Mesothelial cell of epicardium (in vitro differentiated cells): ENCODE measurements around the gene TSPOAP1. TPM values are rescaled to one million over a fixed set of nuclear protein-coding genes. Genes with fewer than 3 reads are reported as not detected.

Experiments used
- DNase-seq, 2 experiments: peaks; one replicate each; pipeline ENCODE4 v3.0.0; 2021; ENCODE audit warnings: low spot score in 2 of 2; ENCODE audit not compliant: unreplicated experiment in 2 of 2
- H3K27ac Mint-ChIP-seq: 2 replicates; pipeline ENCODE4 v1.8.0; 2021; ENCODE audit warnings: mixed read lengths
- H3K27me3 Mint-ChIP-seq: 2 replicates; pipeline ENCODE4 v1.8.0; 2021; ENCODE audit warnings: low read depth, mixed read lengths
- H3K36me3 Mint-ChIP-seq: 2 replicates; pipeline ENCODE4 v1.8.0; 2021; ENCODE audit warnings: mixed read lengths
- H3K4me1 Mint-ChIP-seq: 2 replicates; pipeline ENCODE4 v1.8.0; 2021; ENCODE audit warnings: mixed read lengths
- H3K4me3 Mint-ChIP-seq: 2 replicates; pipeline ENCODE4 v1.8.0; 2021; ENCODE audit warnings: mild to moderate bottlenecking, moderate library complexity, mixed read lengths
- H3K9me3 Mint-ChIP-seq: 2 replicates; pipeline ENCODE4 v1.8.0; 2021; ENCODE audit warnings: mixed read lengths
- total RNA-seq: library from RNA; stranded (reverse); gene quantifications from 3 replicates; pipeline ENCODE4 v1.2.1, GENCODE V29; 2021
- TF ChIP-seq, protein P1 (sequence below): fragments of 200-600 bp; sonication (generic); IDR thresholded peaks from one replicate; pipeline ENCODE4 v1.5.0; 2021; ENCODE audit warnings: antibody characterized with exemption; ENCODE audit not compliant: unreplicated experiment

The TSPOAP1 gene
- total RNA-seq, 1 donor from 2014 or later: 87.2 TPM

DNA sequence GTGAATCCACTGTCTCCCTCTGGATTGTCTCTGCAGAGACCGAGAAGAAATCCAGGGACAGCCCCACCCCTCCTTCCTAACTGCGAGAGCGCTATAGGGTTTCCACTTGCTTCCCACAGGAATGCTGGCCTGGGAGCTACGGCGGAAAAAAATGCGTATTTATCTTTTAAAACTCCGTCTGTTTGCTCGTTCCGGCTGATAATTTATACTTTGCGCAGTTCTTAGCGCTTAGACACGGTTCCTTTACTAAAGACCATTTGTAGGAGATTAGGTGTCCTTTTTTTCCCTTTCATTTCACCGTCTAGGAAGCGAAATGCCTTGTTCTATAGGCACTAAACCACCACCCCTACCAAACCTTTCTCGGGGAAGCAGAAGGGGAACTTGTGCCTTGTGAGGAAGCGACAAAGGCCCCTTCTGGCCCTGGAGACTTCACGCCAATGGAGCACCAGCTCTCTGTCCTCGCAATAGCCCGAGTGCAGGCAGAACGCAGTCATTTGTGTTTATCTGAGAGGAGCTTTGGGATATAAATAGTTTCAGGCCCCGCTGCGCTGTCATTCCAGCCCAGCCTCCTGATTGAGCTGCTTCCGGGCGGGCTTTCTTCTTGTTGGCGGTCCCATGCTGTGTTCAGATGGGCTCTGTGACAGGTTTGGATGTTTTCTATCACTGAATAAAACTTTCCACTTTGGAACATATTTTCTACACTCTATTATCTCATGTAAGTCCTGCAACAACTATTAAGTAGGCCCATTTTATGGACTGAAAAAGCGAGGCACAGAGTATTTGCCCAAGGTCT lies 24.2 kb upstream of the TSPOAP1 start:
- no peaks in the 10 kb centered on the region for H3K9me3 Mint-ChIP-seq
- no peak for DNase-seq
- peak overlapping the region; percentile 100 for H3K4me3 Mint-ChIP-seq
- peaks cover 20% of the 10 kb centered on the region for H3K4me1 Mint-ChIP-seq
- H3K27me3 Mint-ChIP-seq: no peaks in the 10 kb centered on the region
- peak overlapping the region; percentile 98 for H3K27ac Mint-ChIP-seq
- TF ChIP-seq, protein P1, sequence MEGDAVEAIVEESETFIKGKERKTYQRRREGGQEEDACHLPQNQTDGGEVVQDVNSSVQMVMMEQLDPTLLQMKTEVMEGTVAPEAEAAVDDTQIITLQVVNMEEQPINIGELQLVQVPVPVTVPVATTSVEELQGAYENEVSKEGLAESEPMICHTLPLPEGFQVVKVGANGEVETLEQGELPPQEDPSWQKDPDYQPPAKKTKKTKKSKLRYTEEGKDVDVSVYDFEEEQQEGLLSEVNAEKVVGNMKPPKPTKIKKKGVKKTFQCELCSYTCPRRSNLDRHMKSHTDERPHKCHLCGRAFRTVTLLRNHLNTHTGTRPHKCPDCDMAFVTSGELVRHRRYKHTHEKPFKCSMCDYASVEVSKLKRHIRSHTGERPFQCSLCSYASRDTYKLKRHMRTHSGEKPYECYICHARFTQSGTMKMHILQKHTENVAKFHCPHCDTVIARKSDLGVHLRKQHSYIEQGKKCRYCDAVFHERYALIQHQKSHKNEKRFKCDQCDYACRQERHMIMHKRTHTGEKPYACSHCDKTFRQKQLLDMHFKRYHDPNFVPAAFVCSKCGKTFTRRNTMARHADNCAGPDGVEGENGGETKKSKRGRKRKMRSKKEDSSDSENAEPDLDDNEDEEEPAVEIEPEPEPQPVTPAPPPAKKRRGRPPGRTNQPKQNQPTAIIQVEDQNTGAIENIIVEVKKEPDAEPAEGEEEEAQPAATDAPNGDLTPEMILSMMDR: no peak
- peaks cover 28% of the 10 kb centered on the region for H3K36me3 Mint-ChIP-seq

DNA sequence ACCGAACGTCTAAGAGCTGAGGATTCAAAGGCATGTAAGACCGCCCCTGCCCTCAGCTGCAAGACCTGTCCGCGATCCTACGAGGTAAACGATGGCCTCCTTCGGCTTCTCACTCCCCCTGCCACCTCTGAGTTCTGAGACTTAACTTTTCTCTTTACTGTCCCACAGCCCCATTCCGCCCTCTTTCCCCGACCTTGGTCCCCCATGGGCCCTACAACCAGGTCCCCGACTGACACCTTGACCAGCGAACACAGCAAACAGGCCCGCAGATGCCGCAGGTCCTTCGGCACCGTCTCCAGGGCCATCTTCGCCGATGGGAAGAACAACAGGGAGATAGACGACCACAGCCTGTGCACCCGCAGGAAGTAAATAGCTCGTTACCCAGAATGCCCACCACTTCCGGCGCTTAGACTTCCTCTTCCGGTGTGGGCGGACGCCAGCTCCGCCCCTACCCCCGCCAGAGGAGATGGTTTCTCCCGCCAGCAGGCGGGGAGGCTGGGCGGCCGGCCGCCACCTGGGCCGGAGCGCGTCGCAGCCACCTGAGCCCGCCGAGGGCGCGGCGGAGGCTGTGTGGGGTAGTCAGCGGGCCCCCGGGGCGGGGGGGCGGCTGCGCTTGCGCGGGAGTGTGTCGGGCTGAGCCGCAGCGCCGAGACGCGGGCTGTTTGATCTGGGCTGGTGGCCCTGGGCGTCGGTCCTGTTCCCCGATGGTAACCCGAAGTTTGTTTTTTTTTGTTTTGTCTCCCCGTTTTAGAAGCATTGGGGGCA lies 23.4 kb upstream of the TSPOAP1 start, which contains the start of gene SUPT4H1:
Gene SUPT4H1 (minus strand): TSS at position 371 of the 765 bp plus-strand sequence. CDS start 66 bp downstream, at position 305.
- DNase-seq: peak; percentile 85 to 90
- TF ChIP-seq, protein P1: no peak
- peak within 1 kb of the TSS; percentile 98 for H3K27ac Mint-ChIP-seq

GRCh38 chr17:58351182-58351581 lies 22.6 kb upstream of the TSPOAP1 start:
- Mint-ChIP-seq H3K36me3 (peaks cover 32% of the 10 kb centered on the region), H3K9me3 (no peaks in the 10 kb centered on the region), H3K27ac (peak overlapping the region; percentile 98), H3K4me1 (peaks cover 20% of the 10 kb centered on the region), H3K27me3 (no peaks in the 10 kb centered on the region), H3K4me3 (peak overlapping the region; percentile 100)
- TF ChIP-seq, protein P1: no peak
- no peak for DNase-seq

More for the DNA sequence above, 23.4 kb upstream of the TSPOAP1 start, which contains the start of gene SUPT4H1:
- no peaks in the 10 kb centered on the region for H3K9me3 Mint-ChIP-seq
- peaks cover 30% of the 10 kb centered on the region for H3K36me3 Mint-ChIP-seq
- H3K4me3 Mint-ChIP-seq: peak within 1 kb of the TSS; percentile 100
- H3K27me3 Mint-ChIP-seq: no peaks in the 10 kb centered on the region
- H3K4me1 Mint-ChIP-seq: peaks cover 20% of the 10 kb centered on the region

DNA sequence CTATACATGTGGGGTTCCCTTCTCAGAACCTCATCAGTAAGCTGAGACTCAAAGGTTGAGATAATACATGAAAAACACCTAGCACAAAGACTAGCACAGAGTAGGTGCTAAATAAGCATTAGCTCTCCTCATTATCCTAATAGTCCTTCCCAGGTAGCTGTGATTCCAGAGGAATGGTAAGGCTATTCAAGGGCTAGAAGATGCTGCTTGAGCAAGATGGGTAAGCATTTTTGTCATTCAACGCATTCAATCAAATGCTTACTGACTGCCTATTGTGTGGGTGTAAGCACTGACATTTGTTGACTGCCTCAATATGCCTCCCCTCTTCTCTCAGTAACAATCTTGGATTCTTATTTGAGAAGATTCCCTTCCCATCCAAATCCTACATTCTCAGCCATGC lies 19.4 kb upstream of the TSPOAP1 start:
- Mint-ChIP-seq H3K4me3 (no peak overlapping the region), H3K36me3 (peaks cover 36% of the 10 kb centered on the region), H3K9me3 (no peaks in the 10 kb centered on the region), H3K4me1 (peaks cover 15% of the 10 kb centered on the region), H3K27ac (no peak overlapping the region), H3K27me3 (no peaks in the 10 kb centered on the region)
- TF ChIP-seq, protein P1: no peak
- no peak for DNase-seq

DNA sequence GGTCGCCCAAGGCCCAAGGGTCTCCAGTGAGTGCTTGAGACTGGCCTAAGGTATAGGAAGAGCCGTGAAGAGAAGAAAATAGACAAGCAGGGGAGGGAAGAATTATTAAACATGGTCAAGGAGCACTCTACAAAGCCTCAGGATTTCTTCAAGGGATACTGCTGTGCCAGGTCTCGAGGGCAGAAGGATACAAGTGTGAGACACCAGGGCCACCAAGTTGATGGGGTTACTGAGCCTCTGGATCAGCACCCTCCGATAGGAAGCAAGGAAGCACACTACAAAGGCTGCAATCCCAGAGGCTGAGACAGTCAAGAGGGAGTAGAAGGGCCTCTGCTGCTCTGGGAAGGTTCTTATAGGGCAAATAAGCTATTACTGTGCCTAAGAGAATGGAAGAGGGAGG lies 16.9 kb upstream of the TSPOAP1 start:
- Mint-ChIP-seq H3K36me3 (peaks cover 40% of the 10 kb centered on the region), H3K4me1 (peaks cover 3% of the 10 kb centered on the region), H3K9me3 (no peaks in the 10 kb centered on the region), H3K27me3 (no peaks in the 10 kb centered on the region), H3K27ac (no peak overlapping the region), H3K4me3 (no peak overlapping the region)
- TF ChIP-seq, protein P1: no peak
- no peak for DNase-seq
